Activated CD4-positive, alpha-beta memory T cell treated with anti-CD3 and anti-CD28 coated beads for 36 hours (primary cell): ENCODE measurements around the gene SLC38A7. TPM values are rescaled to one million over a fixed set of nuclear protein-coding genes. Genes with fewer than 3 reads are reported as not detected.
"Not testable (repeated sequence)": the region's sequence is repeated elsewhere in the genome, so short reads cannot be mapped to it uniquely, and the experiment has no call there.

Experiments
- CTCF ChIA-PET: fragments of 350-600 bp; sonication (Branson Sonifier 250); formaldehyde crosslinking; loops from one replicate; lab custom pipeline; 2021; ENCODE audit warnings: antibody characterized with exemption, inconsistent platforms; lab: Charles Lee
- POLR2A ChIA-PET: fragments of 350-600 bp; sonication (Branson Sonifier 250); formaldehyde crosslinking; loops from one replicate; lab custom pipeline; 2021; ENCODE audit warnings: antibody characterized with exemption; lab: Charles Lee
- DNase-seq: peaks from one replicate; pipeline ENCODE4 v3.0.0-alpha.2; 2020
- H3K27ac Mint-ChIP-seq: one replicate; pipeline ENCODE4 v1.8.0; 2021; ENCODE audit warnings: mixed read lengths
- H3K27me3 Mint-ChIP-seq: one replicate; pipeline ENCODE4 v1.8.0; 2021; ENCODE audit warnings: mixed read lengths
- H3K36me3 Mint-ChIP-seq: one replicate; pipeline ENCODE4 v1.8.0; 2021; ENCODE audit warnings: mixed read lengths
- H3K4me1 Mint-ChIP-seq: one replicate; pipeline ENCODE4 v1.8.0; 2021; ENCODE audit warnings: low read depth, mixed read lengths
- H3K4me3 Mint-ChIP-seq: one replicate; pipeline ENCODE4 v1.8.0; 2021; ENCODE audit warnings: mild to moderate bottlenecking, mixed read lengths
- H3K9me3 Mint-ChIP-seq: one replicate; pipeline ENCODE4 v1.8.0; 2021; ENCODE audit warnings: mixed read lengths
- intact Hi-C: fragments of 100-400 bp; cut with micrococcal nuclease; formaldehyde crosslinking; loops from one replicate; pipeline ENCODE4 v1.15.1; 2023
- total RNA-seq, 2 experiments: library from RNA; stranded (reverse); gene quantifications; one replicate each; pipeline ENCODE4 v1.2.3, GENCODE V29; 2021

Gene SLC38A7
- total RNA-seq, 2 experiments from 2014 or later = 5.0 to 5.4 TPM

GRCh38 chr16:58716468-58716867 lies 31.9 kb upstream of the SLC38A7 start:
- no peak for DNase-seq
- intact Hi-C loops = no loop called here
- CTCF ChIA-PET = no interaction called here
- POLR2A ChIA-PET = no interaction called here
- Mint-ChIP-seq H3K27me3 (no peaks in the 10 kb centered on the region), H3K27ac (no peak overlapping the region), H3K36me3 (peaks cover 59% of the 10 kb centered on the region), H3K4me3 (no peak overlapping the region), H3K9me3 (no peaks in the 10 kb centered on the region), H3K4me1 (no peaks in the 10 kb centered on the region)

- no peak overlapping the region for H3K27ac Mint-ChIP-seq
- no peaks in the 10 kb centered on the region for H3K9me3 Mint-ChIP-seq
- peaks cover 54% of the 10 kb centered on the region for H3K36me3 Mint-ChIP-seq
- no peak for DNase-seq
- POLR2A ChIA-PET = no interaction called here
- no peaks in the 10 kb centered on the region for H3K4me1 Mint-ChIP-seq
- no peak overlapping the region for H3K4me3 Mint-ChIP-seq
- CTCF ChIA-PET = interaction anchor here (1.7 kb wide), 1 partner anchor 42 kb away, joined by 5 read pairs; no protein-coding TSS in a partner anchor
- intact Hi-C loops = no loop called here
- no peaks in the 10 kb centered on the region for H3K27me3 Mint-ChIP-seq
Measured at GRCh38 chr16:58713742-58714141, 29.2 kb upstream of the SLC38A7 start.

GRCh38 chr16:58709333-58709732 lies 24.8 kb upstream of the SLC38A7 start:
- H3K9me3 Mint-ChIP-seq = no peaks in the 10 kb centered on the region
- H3K4me3 Mint-ChIP-seq = no peak overlapping the region
- H3K27ac Mint-ChIP-seq = no peak overlapping the region
- H3K36me3 Mint-ChIP-seq = peaks cover 47% of the 10 kb centered on the region
- CTCF ChIA-PET = no interaction called here
- no peaks in the 10 kb centered on the region for H3K4me1 Mint-ChIP-seq
- no peaks in the 10 kb centered on the region for H3K27me3 Mint-ChIP-seq
- intact Hi-C loops = no loop called here
- no peak for DNase-seq
- POLR2A ChIA-PET = interaction anchor here (0.6 kb wide), 1 partner anchor 34 kb away, joined by 3 read pairs; no protein-coding TSS in a partner anchor

- Mint-ChIP-seq H3K27ac (no peak overlapping the region), H3K4me1 (peaks cover 5% of the 10 kb centered on the region), H3K9me3 (no peaks in the 10 kb centered on the region), H3K27me3 (no peaks in the 10 kb centered on the region), H3K36me3 (peaks cover under 1% of the 10 kb centered on the region), H3K4me3 (no peak overlapping the region)
- no peak for DNase-seq
- ChIA-PET POLR2A (no interaction called here), CTCF (interaction anchor here (1.0 to 1.5 kb wide), 2 partner anchors 35 to 57 kb away, joined by 4 to 5 read pairs; partner anchors contain the start of gene GOT2)
- intact Hi-C loops = no loop called here
Measured at GRCh38 chr16:58699151-58699550, 14.6 kb upstream of the SLC38A7 start.

GRCh38 chr16:58695368-58695767 lies 10.8 kb upstream of the SLC38A7 start:
- POLR2A ChIA-PET = no interaction called here
- intact Hi-C loops = no loop called here
- Mint-ChIP-seq H3K27me3 (no peaks in the 10 kb centered on the region), H3K4me3 (no peak overlapping the region), H3K4me1 (peaks cover 5% of the 10 kb centered on the region), H3K9me3 (peaks cover 4% of the 10 kb centered on the region), H3K36me3 (peaks cover 3% of the 10 kb centered on the region), H3K27ac (no peak overlapping the region)
- CTCF ChIA-PET = interaction anchor here (1.0 kb wide), 1 partner anchor 39 kb away, joined by 3 read pairs; the partner anchor contains the start of gene GOT2
- DNase-seq = no peak

GRCh38 chr16:58692450-58692849 lies 7.9 kb upstream of the SLC38A7 start:
- H3K9me3 Mint-ChIP-seq = peaks cover 4% of the 10 kb centered on the region
- POLR2A ChIA-PET = no interaction called here
- no peak overlapping the region for H3K4me3 Mint-ChIP-seq
- H3K4me1 Mint-ChIP-seq = no peaks in the 10 kb centered on the region
- H3K27ac Mint-ChIP-seq = no peak overlapping the region
- H3K27me3 Mint-ChIP-seq = no peaks in the 10 kb centered on the region
- CTCF ChIA-PET = no interaction called here
- intact Hi-C loops = no loop called here
- H3K36me3 Mint-ChIP-seq = peaks cover 3% of the 10 kb centered on the region
- no peak for DNase-seq

GRCh38 chr16:58686985-58687706 lies 2.6 kb upstream of the SLC38A7 start:
- CTCF ChIA-PET, H3K36me3 Mint-ChIP-seq, DNase-seq, intact Hi-C loops, H3K27ac Mint-ChIP-seq, H3K27me3 Mint-ChIP-seq, POLR2A ChIA-PET, H3K9me3 Mint-ChIP-seq, H3K4me3 Mint-ChIP-seq: not testable (repeated sequence)
- H3K4me1 Mint-ChIP-seq = peaks cover 15% of the 10 kb centered on the region

- no peaks in the 10 kb centered on the region for H3K27me3 Mint-ChIP-seq
- peak overlapping the region; percentile 91 for H3K4me3 Mint-ChIP-seq
- peaks cover 3% of the 10 kb centered on the region for H3K36me3 Mint-ChIP-seq
- POLR2A ChIA-PET = interaction anchor here (0.6 to 1.3 kb wide), 5 partner anchors 11 to 292 kb away, joined by 3 to 5 read pairs (median 3); partner anchors contain the start of genes CNOT1 and GINS3
- no peaks in the 10 kb centered on the region for H3K9me3 Mint-ChIP-seq
- H3K27ac Mint-ChIP-seq = no peak overlapping the region
- CTCF ChIA-PET = interaction anchor here (0.7 to 1.8 kb wide), 3 partner anchors 45 to 171 kb away, joined by 3 to 22 read pairs (median 7); no protein-coding TSS in a partner anchor
- peaks cover 15% of the 10 kb centered on the region for H3K4me1 Mint-ChIP-seq
- intact Hi-C loops = no loop called here
- DNase-seq = no peak
Measured at GRCh38 chr16:58685084-58685449, 497 bp upstream of the SLC38A7 start.

- peak overlapping the region; percentile 91 for H3K4me3 Mint-ChIP-seq
- intact Hi-C loops = loop anchor here (1.0 kb wide), 3 partner anchors 48 to 72 kb away; no protein-coding TSS in a partner anchor
- no peaks in the 10 kb centered on the region for H3K27me3 Mint-ChIP-seq
- peaks cover 15% of the 10 kb centered on the region for H3K4me1 Mint-ChIP-seq
- no peaks in the 10 kb centered on the region for H3K9me3 Mint-ChIP-seq
- POLR2A ChIA-PET = interaction anchor here (0.6 to 1.3 kb wide), 5 partner anchors 10 to 291 kb away, joined by 3 to 5 read pairs (median 3); partner anchors contain the start of gene GINS3
- no peak overlapping the region for H3K27ac Mint-ChIP-seq
- H3K36me3 Mint-ChIP-seq = peaks cover 3% of the 10 kb centered on the region
- DNase-seq = no peak
- CTCF ChIA-PET = interaction anchor here (1.0 to 1.8 kb wide), 3 partner anchors 49 to 170 kb away, joined by 4 to 22 read pairs (median 7); no protein-coding TSS in a partner anchor
Measured at GRCh38 chr16:58684001-58684353, 593 bp downstream of the SLC38A7 start.

- Mint-ChIP-seq H3K9me3 (no peaks in the 10 kb centered on the region), H3K27ac (no peak overlapping the region), H3K4me3 (no peak overlapping the region), H3K27me3 (no peaks in the 10 kb centered on the region), H3K36me3 (peaks cover 9% of the 10 kb centered on the region), H3K4me1 (peaks cover 14% of the 10 kb centered on the region)
- ChIA-PET POLR2A (no interaction called here), CTCF (interaction anchor here (1.0 to 1.6 kb wide), 2 partner anchors 72 to 76 kb away, joined by 3 to 14 read pairs; no protein-coding TSS in a partner anchor)
- DNase-seq = no peak
- intact Hi-C loops = no loop called here
Measured at GRCh38 chr16:58679763-58680162, 4.8 kb downstream of the SLC38A7 start.

GRCh38 chr16:58678716-58679115 lies 5.9 kb downstream of the SLC38A7 start:
- Mint-ChIP-seq H3K9me3 (no peaks in the 10 kb centered on the region), H3K36me3 (peaks cover 11% of the 10 kb centered on the region), H3K27me3 (no peaks in the 10 kb centered on the region), H3K4me3 (no peak overlapping the region), H3K27ac (no peak overlapping the region), H3K4me1 (peaks cover 6% of the 10 kb centered on the region)
- POLR2A ChIA-PET = no interaction called here
- intact Hi-C loops = no loop called here
- CTCF ChIA-PET = interaction anchor here (1.0 to 1.6 kb wide), 2 partner anchors 73 to 78 kb away, joined by 3 to 14 read pairs; no protein-coding TSS in a partner anchor
- DNase-seq = peak; percentile 27

- POLR2A ChIA-PET = no interaction called here
- Mint-ChIP-seq H3K4me1 (peaks cover 2% of the 10 kb centered on the region), H3K27ac (no peak overlapping the region), H3K4me3 (no peak overlapping the region), H3K36me3 (peaks cover 11% of the 10 kb centered on the region), H3K9me3 (no peaks in the 10 kb centered on the region), H3K27me3 (no peaks in the 10 kb centered on the region)
- intact Hi-C loops = no loop called here
- no peak for DNase-seq
- CTCF ChIA-PET = interaction anchor here (1.6 kb wide), 1 partner anchor 78 kb away, joined by 14 read pairs; no protein-coding TSS in a partner anchor
Measured at GRCh38 chr16:58678269-58678668, 6.3 kb downstream of the SLC38A7 start.
